BE2C (cell line): Measurements from ENCODE around the gene NBPF3.
A peak's percentile ranks its signal among the peaks of the same experiment; 100 is the strongest.
"Not testable (repeated sequence)": the region's sequence is repeated elsewhere in the genome, so short reads cannot be mapped to it uniquely, and the experiment has no call there.

Experiments
- DNase-seq: peaks from one replicate; pipeline ENCODE4 v3.0.0-alpha.2; 2020
- H3K27me3 ChIP-seq: fragments of 250-450 bp; sonication (Bioruptor Pico); 2 replicates; pipeline ENCODE4 v1.5.1; 2020; ENCODE audit warnings: mild to moderate bottlenecking
- H3K36me3 ChIP-seq: fragments of 250-450 bp; sonication (Bioruptor Pico); 2 replicates; pipeline ENCODE4 v1.5.1; 2020; ENCODE audit warnings: mild to moderate bottlenecking
- H3K4me1 ChIP-seq: fragments of 250-450 bp; sonication (Bioruptor Pico); 2 replicates; pipeline ENCODE4 v1.5.1; 2020
- H3K4me3 ChIP-seq: 2 replicates; pipeline ENCODE4 v1.5.1; 2011; ENCODE audit warnings: low read depth, low read length
- H3K9me3 ChIP-seq: fragments of 250-450 bp; sonication (Bioruptor Pico); 2 replicates; pipeline ENCODE4 v1.5.1; 2020
- CTCF ChIP-seq: IDR thresholded peaks from 2 replicates; pipeline ENCODE4 v1.5.1; 2012; ENCODE audit warnings: mild to moderate bottlenecking, low read depth, low read length

The NBPF3 gene

GRCh38 chr1:21435646-21436487, 4.1 kb upstream of the NBPF3 start:
- H3K4me1 ChIP-seq, result no peaks in the 10 kb centered on the region
- no peaks in the 10 kb centered on the region for H3K9me3 ChIP-seq
- no peaks in the 10 kb centered on the region for H3K36me3 ChIP-seq
- DNase-seq, result no peak
- no peak for TF ChIP-seq CTCF
- H3K4me3 ChIP-seq, result no peak overlapping the region
- H3K27me3 ChIP-seq, result no peaks in the 10 kb centered on the region

- no peaks in the 10 kb centered on the region for H3K4me1 ChIP-seq
- no peaks in the 10 kb centered on the region for H3K9me3 ChIP-seq
- H3K27me3 ChIP-seq, result no peaks in the 10 kb centered on the region
- DNase-seq, result no peak
- no peak for TF ChIP-seq CTCF
- H3K4me3 ChIP-seq, result no peak overlapping the region
- no peaks in the 10 kb centered on the region for H3K36me3 ChIP-seq
Observed at GRCh38 chr1:21436488-21437340, 3.2 kb upstream of the NBPF3 start.

- Histone ChIP-seq H3K4me1 (no peaks in the 10 kb centered on the region), H3K4me3 (no peak overlapping the region), H3K27me3 (no peaks in the 10 kb centered on the region), H3K36me3 (no peaks in the 10 kb centered on the region), H3K9me3 (no peaks in the 10 kb centered on the region)
- TF ChIP-seq CTCF, result no peak
- no peak for DNase-seq
Observed at GRCh38 chr1:21437341-21437640, 2.6 kb upstream of the NBPF3 start.

- not testable (repeated sequence) for H3K27me3 ChIP-seq, H3K4me1 ChIP-seq, H3K4me3 ChIP-seq, H3K9me3 ChIP-seq, DNase-seq, H3K36me3 ChIP-seq
Observed at GRCh38 chr1:21438646-21439312, 1.2 kb upstream of the NBPF3 start.

- no peak for DNase-seq
Observed at GRCh38 chr1:21439345-21439720, 604 bp upstream of the NBPF3 start.

GRCh38 chr1:21440630-21441125, 741 bp downstream of the NBPF3 start:
- H3K36me3 ChIP-seq, H3K27me3 ChIP-seq, H3K4me1 ChIP-seq, H3K9me3 ChIP-seq, DNase-seq, H3K4me3 ChIP-seq: not testable (repeated sequence)

More at GRCh38 chr1:21439345-21439720, 604 bp upstream of the NBPF3 start:
- no peaks in the 10 kb centered on the region for H3K4me1 ChIP-seq
- no peaks in the 10 kb centered on the region for H3K9me3 ChIP-seq
- peak overlapping the region; percentile 61 for H3K4me3 ChIP-seq
- no peaks in the 10 kb centered on the region for H3K36me3 ChIP-seq
- no peak for TF ChIP-seq CTCF
- H3K27me3 ChIP-seq, result no peaks in the 10 kb centered on the region

GRCh38 chr1:21446647-21447046, 6.7 kb downstream of the NBPF3 start:
- not testable (repeated sequence) for H3K27me3 ChIP-seq, DNase-seq, H3K4me3 ChIP-seq, H3K4me1 ChIP-seq, H3K9me3 ChIP-seq, H3K36me3 ChIP-seq
